Measurements from ENCODE around the gene ISCU. TPM values are rescaled to one million over a fixed set of nuclear protein-coding genes. Genes with fewer than 3 reads are reported as not detected.

The ISCU gene
- 10 to 100 TPM; 87.2 to 97.3 TPM for total RNA-seq
- long read RNA-seq, transcript ISCU-201 (5 exons, 994 nt), result major isoform, 78 of 97 reads
- long read RNA-seq, partial matches to known transcripts, result 13 of 97 reads
- long read RNA-seq, other reads (novel, unspliced or antisense), result 2 of 97 reads

GRCh38 chr12:108562348-108563135 is at the start of gene ISCU:
TSS of gene ISCU (plus strand) at chr12:108562596. CDS start at chr12:108562623, 27 bp downstream.
- DNase-seq (peak; percentile 96 to 97), ATAC-seq (peak; percentile 79)
- intact Hi-C loops (cut with DNase I, micrococcal nuclease), result loop anchor here in 1 of 2 donors (10.0 kb wide), 3 partner anchors 242 to 532 kb away; partner anchors contain the start of genes ALKBH2, SSH1 and UNG

- ATAC-seq (peak; percentile 5), DNase-seq (no peak)
- intact Hi-C loops (cut with DNase I, micrococcal nuclease), result no loop called here
Measured at GRCh38 chr12:108514468-108514972, 47.9 kb upstream of the ISCU start.

- intact Hi-C loops (cut with DNase I, micrococcal nuclease), result no loop called here
- ATAC-seq (peak; percentile 95), DNase-seq (peak; percentile 100)
Measured at GRCh38 chr12:108514973-108515814, 47.2 kb upstream of the ISCU start, which contains the start of gene FICD. TSS of gene FICD (plus strand) at chr12:108515277. CDS start at chr12:108516973, 1,696 bp downstream.

GRCh38 chr12:108515916-108516315 is 46.5 kb upstream of the ISCU start:
- DNase-seq, result peak in 1 of 2 donors; percentile 9
- intact Hi-C loops (cut with DNase I, micrococcal nuclease), result no loop called here
- ATAC-seq, result no peak

GRCh38 chr12:108516511-108517275 is 45.7 kb upstream of the ISCU start:
- DNase-seq (no peak), ATAC-seq (no peak)
- intact Hi-C loops (cut with DNase I, micrococcal nuclease), result no loop called here

- intact Hi-C loops (cut with DNase I, micrococcal nuclease), result no loop called here
- ATAC-seq (no peak), DNase-seq (no peak)
Measured at GRCh38 chr12:108517288-108518100, 44.9 kb upstream of the ISCU start.

GRCh38 chr12:108518101-108518715 is 44.2 kb upstream of the ISCU start:
- ATAC-seq (no peak), DNase-seq (no peak)
- intact Hi-C loops (cut with DNase I, micrococcal nuclease), result no loop called here

- DNase-seq (no peak), ATAC-seq (no peak)
- intact Hi-C loops (cut with DNase I, micrococcal nuclease), result no loop called here
Measured at GRCh38 chr12:108518716-108519496, 43.5 kb upstream of the ISCU start.

GRCh38 chr12:108519558-108519957 is 42.8 kb upstream of the ISCU start:
- DNase-seq (no peak), ATAC-seq (no peak)
- intact Hi-C loops (cut with DNase I, micrococcal nuclease), result no loop called here

- intact Hi-C loops (cut with DNase I, micrococcal nuclease), result no loop called here
- DNase-seq, result no peak
- ATAC-seq, result no peak
Measured at GRCh38 chr12:108523365-108523764, 39.0 kb upstream of the ISCU start.

- DNase-seq (no peak), ATAC-seq (no peak)
- intact Hi-C loops (cut with DNase I, micrococcal nuclease), result no loop called here
Measured at GRCh38 chr12:108525681-108526080, 36.7 kb upstream of the ISCU start.

- ATAC-seq (no peak), DNase-seq (no peak)
- intact Hi-C loops (cut with DNase I, micrococcal nuclease), result no loop called here
Measured at GRCh38 chr12:108526482-108527165, 35.8 kb upstream of the ISCU start.

- intact Hi-C loops (cut with DNase I, micrococcal nuclease), result no loop called here
- DNase-seq, result no peak
- no peak for ATAC-seq
Measured at GRCh38 chr12:108527166-108527496, 35.3 kb upstream of the ISCU start.

- intact Hi-C loops (cut with DNase I, micrococcal nuclease), result no loop called here
- no peak for ATAC-seq
Measured at GRCh38 chr12:108530161-108530560, 32.2 kb upstream of the ISCU start.

GRCh38 chr12:108531929-108532848 is 30.2 kb upstream of the ISCU start:
- intact Hi-C loops (cut with DNase I, micrococcal nuclease), result no loop called here
- ATAC-seq (no peak), DNase-seq (no peak)

More at GRCh38 chr12:108530161-108530560, 32.2 kb upstream of the ISCU start:
- DNase-seq, result no peak
